Gastroesophageal sphincter (tissue), 3 donors: ENCODE measurements around the gene MTARC1.
A peak's percentile ranks its signal among the peaks of the same experiment; 100 is the strongest.

Experiments used
- CTCF ChIP-seq, 4 experiments: fragments of 200-600 bp in 2 of 4; fragments of 450-650 bp in 2 of 4; sonication (generic) in 1 of 4; IDR thresholded peaks; one replicate each; pipeline ENCODE4 v1.5.1; 2017 to 2019; ENCODE audit warnings: antibody characterized with exemption in 4 of 4, mild to moderate bottlenecking in 2 of 4, moderate library complexity in 2 of 4
- EP300 ChIP-seq: sonication (generic); formaldehyde crosslinking; IDR thresholded peaks from one replicate; pipeline ENCODE4 v1.6.1; 2017; ENCODE audit warnings: antibody characterized with exemption, mild to moderate bottlenecking
- POLR2A ChIP-seq, 2 donors: fragments of 450-650 bp; IDR thresholded peaks; one replicate each; pipeline ENCODE4 v1.6.1; 2017; ENCODE audit warnings: antibody characterized with exemption in 2 of 2, mild to moderate bottlenecking in 2 of 2, moderate library complexity in 1 of 2
- POLR2AphosphoS5 ChIP-seq: sonication (generic); formaldehyde crosslinking; IDR thresholded peaks from one replicate; pipeline ENCODE4 v1.6.1; 2017; ENCODE audit warnings: antibody characterized with exemption

GRCh38 chr1:220819467-220820026, 32.8 kb downstream of the MTARC1 start:
- TF ChIP-seq CTCF (IDR thresholded peaks at IDR 0.05) = no peak
- TF ChIP-seq POLR2A (IDR thresholded peaks at IDR 0.05) = no peak
- TF ChIP-seq POLR2AphosphoS5 = peak; percentile 59
- TF ChIP-seq EP300 = no peak
